ENCODE measurements around the gene HLA-DMA.

Gene HLA-DMA

DNA sequence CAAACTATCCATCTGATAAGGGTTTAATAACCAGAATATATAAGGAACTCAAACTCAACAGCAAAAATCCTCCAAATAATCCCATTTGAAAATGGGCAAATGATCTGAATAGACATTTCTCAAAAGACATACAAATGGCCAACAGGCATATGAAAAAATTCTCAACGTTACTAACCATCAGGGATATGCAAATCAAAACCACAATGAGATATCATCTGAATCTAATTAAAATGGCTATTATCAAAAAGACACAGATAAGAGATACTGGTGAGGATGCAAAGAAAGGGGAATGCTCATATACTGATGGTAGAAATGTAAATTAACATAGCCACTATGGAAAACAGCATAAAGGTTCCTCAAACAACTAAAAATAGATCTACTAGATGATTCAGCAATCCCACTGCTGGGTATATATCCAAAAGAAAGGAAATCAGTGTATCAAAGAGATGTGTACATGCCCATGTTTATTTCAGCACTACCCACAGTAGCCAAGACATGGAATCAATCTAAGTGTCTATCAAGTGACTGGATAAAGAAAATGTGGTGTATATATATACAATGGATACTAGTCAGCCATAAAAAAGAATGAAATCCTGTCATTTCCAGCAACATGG is 9.4 kb upstream of the HLA-DMA start:
- TF ChIP-seq, protein P1, sequence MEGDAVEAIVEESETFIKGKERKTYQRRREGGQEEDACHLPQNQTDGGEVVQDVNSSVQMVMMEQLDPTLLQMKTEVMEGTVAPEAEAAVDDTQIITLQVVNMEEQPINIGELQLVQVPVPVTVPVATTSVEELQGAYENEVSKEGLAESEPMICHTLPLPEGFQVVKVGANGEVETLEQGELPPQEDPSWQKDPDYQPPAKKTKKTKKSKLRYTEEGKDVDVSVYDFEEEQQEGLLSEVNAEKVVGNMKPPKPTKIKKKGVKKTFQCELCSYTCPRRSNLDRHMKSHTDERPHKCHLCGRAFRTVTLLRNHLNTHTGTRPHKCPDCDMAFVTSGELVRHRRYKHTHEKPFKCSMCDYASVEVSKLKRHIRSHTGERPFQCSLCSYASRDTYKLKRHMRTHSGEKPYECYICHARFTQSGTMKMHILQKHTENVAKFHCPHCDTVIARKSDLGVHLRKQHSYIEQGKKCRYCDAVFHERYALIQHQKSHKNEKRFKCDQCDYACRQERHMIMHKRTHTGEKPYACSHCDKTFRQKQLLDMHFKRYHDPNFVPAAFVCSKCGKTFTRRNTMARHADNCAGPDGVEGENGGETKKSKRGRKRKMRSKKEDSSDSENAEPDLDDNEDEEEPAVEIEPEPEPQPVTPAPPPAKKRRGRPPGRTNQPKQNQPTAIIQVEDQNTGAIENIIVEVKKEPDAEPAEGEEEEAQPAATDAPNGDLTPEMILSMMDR (IDR thresholded peaks at IDR 0.05), result no peak
- TF ChIP-seq ZFX (IDR thresholded peaks at IDR 0.05; ENCODE audit: borderline replicate concordance), result no peak
- no peak overlapping the region for H3K27ac ChIP-seq

DNA sequence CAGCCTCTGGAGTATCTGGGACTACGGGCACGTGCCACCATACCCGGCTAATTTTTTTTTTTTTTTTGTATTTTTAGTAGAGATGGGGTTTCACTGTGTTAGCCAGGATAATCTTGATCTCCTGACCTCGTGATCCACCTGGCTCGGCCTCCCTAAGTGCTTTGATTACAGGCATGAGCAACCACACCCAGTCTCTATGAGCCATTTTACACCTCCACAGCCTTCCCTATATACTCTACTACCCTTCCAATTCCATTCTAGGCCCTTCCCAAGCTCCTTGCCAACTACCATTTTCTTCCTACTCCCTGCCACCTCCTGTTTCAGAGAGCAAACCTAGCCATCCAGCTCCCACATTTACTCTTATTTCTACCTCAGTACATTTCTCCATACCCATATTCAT is 7.7 kb upstream of the HLA-DMA start:
- TF ChIP-seq, protein P1 (IDR thresholded peaks at IDR 0.05), result no peak
- TF ChIP-seq ZFX (IDR thresholded peaks at IDR 0.05; ENCODE audit: borderline replicate concordance), result no peak
- no peak overlapping the region for H3K27ac ChIP-seq

DNA sequence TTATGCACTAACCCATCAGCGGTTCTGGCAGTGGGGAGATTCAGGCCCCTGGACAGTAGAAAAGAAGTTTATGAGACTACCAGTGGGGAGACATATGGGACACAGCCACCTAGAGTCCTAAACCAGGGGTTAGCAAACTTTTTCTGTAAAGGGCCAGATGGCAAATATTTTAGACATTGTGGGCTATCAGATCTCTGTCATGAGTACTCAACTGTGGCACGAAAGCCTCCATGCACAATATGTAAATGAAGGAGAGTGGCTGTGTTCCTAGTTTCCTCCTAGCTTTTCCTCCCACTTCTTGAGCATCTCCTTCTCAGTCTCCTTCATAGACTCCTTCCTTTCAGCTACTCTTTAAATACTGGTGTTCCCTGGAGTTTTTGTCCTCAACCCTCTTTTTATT is 3.3 kb upstream of the HLA-DMA start:
- no peak overlapping the region for H3K27ac ChIP-seq
- TF ChIP-seq, protein P1 (IDR thresholded peaks at IDR 0.05), result no peak
- TF ChIP-seq ZFX (IDR thresholded peaks at IDR 0.05; ENCODE audit: borderline replicate concordance), result no peak

DNA sequence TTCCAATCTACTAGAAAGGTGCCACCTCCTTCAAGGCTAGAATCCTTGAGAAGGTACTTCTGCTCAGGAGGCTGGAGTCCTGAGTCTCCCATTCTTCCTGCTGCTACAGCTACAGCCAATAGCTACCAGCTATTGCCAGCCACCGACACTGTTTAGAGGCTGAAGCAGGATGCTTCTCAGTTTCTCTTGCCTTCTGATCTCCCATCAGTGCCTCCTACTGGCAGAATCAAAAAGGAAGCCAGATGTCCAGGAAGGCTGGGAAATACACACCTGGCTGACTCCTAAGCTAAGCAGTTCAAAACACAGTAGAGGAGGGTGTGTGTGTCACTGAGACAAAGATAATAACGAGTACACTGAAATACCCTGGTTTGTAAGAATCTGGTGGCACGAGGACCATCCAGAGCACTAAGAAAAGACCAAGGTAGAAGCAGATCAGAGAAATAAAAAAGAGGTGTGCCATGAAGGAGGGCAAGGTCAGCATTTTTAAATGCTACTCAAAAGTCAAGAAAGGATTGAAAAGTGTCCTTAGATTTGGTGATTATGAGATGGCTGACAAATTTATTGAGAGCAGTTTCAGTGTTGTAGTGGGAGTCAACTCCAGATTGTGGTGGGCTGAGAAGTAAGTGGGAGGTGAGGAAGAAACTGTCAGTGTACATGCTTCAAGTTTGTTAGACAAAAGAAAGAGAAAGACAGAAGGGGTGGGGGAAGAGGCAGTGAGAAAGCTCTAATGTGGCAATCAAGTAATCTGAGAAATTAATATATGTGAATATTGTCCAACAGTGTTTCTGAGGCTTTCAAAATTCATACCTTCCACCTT is 2.3 kb upstream of the HLA-DMA start:
- TF ChIP-seq, protein P1 (IDR thresholded peaks at IDR 0.05), result peak; percentile 61
- TF ChIP-seq ZFX (IDR thresholded peaks at IDR 0.05; ENCODE audit: borderline replicate concordance), result no peak
- H3K27ac ChIP-seq, result no peak overlapping the region

DNA sequence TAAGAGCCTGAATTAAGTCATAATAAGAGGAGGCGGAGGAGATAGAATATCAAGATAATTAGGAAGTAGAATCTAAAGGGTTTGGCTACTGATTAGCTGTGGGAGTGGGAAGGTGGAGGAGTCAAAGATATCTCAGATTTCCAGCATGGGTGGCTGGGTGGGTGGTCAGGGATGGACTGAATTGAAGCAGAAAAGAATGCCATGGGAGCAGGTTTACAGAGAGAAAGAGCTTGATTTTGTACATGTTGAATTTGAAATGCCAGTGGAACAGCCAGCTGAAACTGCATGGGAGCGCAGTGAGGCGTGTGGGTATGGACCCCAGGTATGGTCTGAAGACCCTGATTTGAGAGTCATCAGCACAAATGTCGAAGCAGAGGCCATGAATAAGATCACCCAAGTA is 1.4 kb upstream of the HLA-DMA start:
- no peak overlapping the region for H3K27ac ChIP-seq
- no peak for TF ChIP-seq ZFX (IDR thresholded peaks at IDR 0.05; ENCODE audit: borderline replicate concordance)
- TF ChIP-seq, protein P1 (IDR thresholded peaks at IDR 0.05), result no peak

DNA sequence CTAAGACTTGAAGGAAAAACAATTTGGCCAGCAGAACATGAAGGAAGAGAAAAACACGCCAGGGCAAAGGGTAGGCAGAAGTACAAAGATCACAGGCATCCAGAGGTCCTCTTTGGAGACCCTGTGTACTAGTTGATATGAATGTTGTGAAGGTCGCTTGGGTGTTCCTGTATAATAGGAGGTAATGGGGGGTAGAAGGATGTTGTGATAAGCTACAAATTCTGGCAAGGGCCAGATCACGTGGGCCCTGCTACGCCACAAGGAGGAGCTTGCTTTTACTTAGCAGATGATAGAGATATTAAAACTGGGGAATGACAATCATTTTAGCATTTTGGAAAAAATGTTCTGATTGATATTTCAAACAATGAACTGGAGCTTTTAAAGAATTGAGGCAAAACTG is 878 bp upstream of the HLA-DMA start:
- TF ChIP-seq, protein P1 (IDR thresholded peaks at IDR 0.05), result no peak
- no peak for TF ChIP-seq ZFX (IDR thresholded peaks at IDR 0.05; ENCODE audit: borderline replicate concordance)
- H3K27ac ChIP-seq, result no peak overlapping the region

DNA sequence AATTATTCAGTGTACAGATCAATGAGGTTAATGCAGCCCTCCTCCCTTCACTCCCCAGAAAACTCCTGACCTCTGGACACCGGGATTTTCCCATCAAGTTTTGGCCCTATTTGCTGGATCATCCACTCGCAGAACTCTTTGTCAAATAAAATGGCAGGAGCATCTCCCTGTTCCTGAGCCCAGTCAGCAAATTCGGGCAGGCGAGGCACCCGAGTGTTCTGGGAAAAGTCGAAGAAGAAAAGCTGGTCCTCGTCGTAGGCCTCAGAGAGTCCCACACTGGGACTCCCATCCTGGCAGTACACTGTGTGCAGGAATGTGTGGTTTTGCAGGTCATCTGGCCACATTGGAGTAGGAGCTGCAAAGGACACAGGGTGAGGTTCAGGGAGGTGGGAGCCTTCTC is 2.4 kb downstream of the HLA-DMA start:
- no peak overlapping the region for H3K27ac ChIP-seq
- TF ChIP-seq, protein P1 (IDR thresholded peaks at IDR 0.05), result no peak
- TF ChIP-seq ZFX (IDR thresholded peaks at IDR 0.05; ENCODE audit: borderline replicate concordance), result no peak

Data from 22Rv1 (cell line).